Fibroblast of villous mesenchyme (primary cell): Measurements from ENCODE around the gene STIM1. TPM values are rescaled to one million over a fixed set of nuclear protein-coding genes. Genes with fewer than 3 reads are reported as not detected.
"Not testable (repeated sequence)": the region's sequence is repeated elsewhere in the genome, so short reads cannot be mapped to it uniquely, and the experiment has no call there.

Experiments
- DNase-seq: peaks from one replicate; pipeline ENCODE4 v3.0.0-alpha.2; 2010; ENCODE audit warnings: low read depth
- H3K4me3 ChIP-seq: 2 replicates; pipeline ENCODE4 v1.5.1; 2011; ENCODE audit warnings: low read depth, mild to moderate bottlenecking, low read length
- CTCF ChIP-seq: IDR thresholded peaks from 2 replicates; pipeline ENCODE4 v1.5.1; 2012; ENCODE audit warnings: low read depth, mild to moderate bottlenecking, low read length; ENCODE audit not compliant: insufficient read depth
- total RNA-seq: library from RNA; depleted of rRNA; stranded (reverse); fragments of >200 nt; gene quantifications from 2 replicates; pipeline ENCODE4 v1.2.3, GENCODE V29; 2012

The STIM1 gene
- total RNA-seq, result 27.4 and 36.7 TPM in 2 replicates

GRCh38 chr11:3854977-3855807 is at the start of gene STIM1:
Gene STIM1 (plus strand): TSS chr11:3855664. CDS start chr11:3856271, 607 bp downstream.
- TF ChIP-seq CTCF, result peak; percentile 91
- DNase-seq, result peak; percentile 93
- peak within 1 kb of the TSS; percentile 80 for H3K4me3 ChIP-seq

GRCh38 chr11:3807909-3808860 is 47.3 kb upstream of the STIM1 start, which contains the start of gene PGAP2:
Gene PGAP2 (plus strand): TSS chr11:3808560. CDS start chr11:3811260, 2,700 bp downstream.
- DNase-seq, result peak; percentile 48
- TF ChIP-seq CTCF, result peak; percentile 79

GRCh38 chr11:3808861-3809623 is 46.4 kb upstream of the STIM1 start:
- DNase-seq, result peak; percentile 52
- H3K4me3 ChIP-seq, result peak overlapping the region; percentile 79
- peak; percentile 43 for TF ChIP-seq CTCF

More at GRCh38 chr11:3807909-3808860, 47.3 kb upstream of the STIM1 start, which contains the start of gene PGAP2:
- H3K4me3 ChIP-seq, result peak within 1 kb of the TSS; percentile 79

- H3K4me3 ChIP-seq, result no peak overlapping the region
- TF ChIP-seq CTCF, result no peak
- no peak for DNase-seq
Measured at GRCh38 chr11:3809624-3809928, 45.9 kb upstream of the STIM1 start.

- no peak overlapping the region for H3K4me3 ChIP-seq
- no peak for DNase-seq
- no peak for TF ChIP-seq CTCF
Measured at GRCh38 chr11:3810446-3810845, 45.0 kb upstream of the STIM1 start.

- no peak for TF ChIP-seq CTCF
- DNase-seq, result no peak
Measured at GRCh38 chr11:3810951-3811350, 44.5 kb upstream of the STIM1 start.

GRCh38 chr11:3814832-3815231 is 40.6 kb upstream of the STIM1 start:
- H3K4me3 ChIP-seq, DNase-seq: not testable (repeated sequence)

More at GRCh38 chr11:3810951-3811350, 44.5 kb upstream of the STIM1 start:
- H3K4me3 ChIP-seq, result no peak overlapping the region
